A549 (cell line): ENCODE measurements around the gene MYO1H.

Experiments
- BCL3 ChIP-seq: fragments of >200 bp; sonication (Bioruptor Twin); formaldehyde crosslinking; IDR thresholded peaks from 3 replicates; pipeline ENCODE4 v1.6.1; 2016
- BHLHE40 ChIP-seq: IDR thresholded peaks from 2 replicates; pipeline ENCODE4 v1.6.1; 2012; ENCODE audit warnings: low read depth, low read length, inconsistent platforms
- CBX2 ChIP-seq: fragments of 200-600 bp; sonication (generic); IDR thresholded peaks from 2 replicates; pipeline ENCODE4 v1.6.1; 2016; ENCODE audit warnings: low read depth, mild to moderate bottlenecking, borderline replicate concordance
- CTCF ChIP-seq: fragments of >200 bp; sonication (Bioruptor Twin); formaldehyde crosslinking; IDR thresholded peaks from 3 replicates; pipeline ENCODE4 v1.5.1; 2016
- ESRRA ChIP-seq: fragments of 150-350 bp; IDR thresholded peaks from 2 replicates; pipeline ENCODE4 v1.6.1; 2014; ENCODE audit warnings: mild to moderate bottlenecking, low read length, borderline replicate concordance
- HOXA7 ChIP-seq: fragments of 250-450 bp; sonication (Bioruptor Pico); IDR thresholded peaks from 2 replicates; pipeline ENCODE4 v1.5.0; 2020; ENCODE audit warnings: mild to moderate bottlenecking, moderate library complexity
- MAX ChIP-seq: IDR thresholded peaks from 2 replicates; pipeline ENCODE4 v1.6.1; 2012
- POLR2A ChIP-seq: IDR thresholded peaks from 2 replicates; pipeline ENCODE4 v1.6.1; 2012; ENCODE audit warnings: mild to moderate bottlenecking, low read length
- REST ChIP-seq: fragments of 200-600 bp; sonication (generic); IDR thresholded peaks from 2 replicates; pipeline ENCODE4 v1.6.1; 2016; ENCODE audit warnings: antibody characterized with exemption, mild to moderate bottlenecking, moderate library complexity
- RFX5 ChIP-seq: fragments of 450-650 bp; IDR thresholded peaks from 2 replicates; pipeline ENCODE4 v1.7.1; 2014; ENCODE audit warnings: antibody characterized with exemption, mild to moderate bottlenecking, moderate library complexity
- USF2 ChIP-seq: fragments of 450-650 bp; IDR thresholded peaks from 2 replicates; pipeline ENCODE4 v1.6.1; 2014; ENCODE audit warnings: antibody characterized with exemption
- ZC3H11A ChIP-seq: fragments of 450-650 bp; IDR thresholded peaks from 2 replicates; pipeline ENCODE4 v1.6.1; 2014; ENCODE audit warnings: antibody characterized with exemption, mild to moderate bottlenecking
- ZNF302 ChIP-seq: fragments of 250-450 bp; sonication (Bioruptor Pico); IDR thresholded peaks from 2 replicates; pipeline ENCODE4 v1.9.0; 2021; ENCODE audit warnings: inconsistent platforms, mild to moderate bottlenecking, moderate library complexity

GRCh38 chr12:109463756-109464155, 116.1 kb downstream of the MYO1H start:
- no peak for TF ChIP-seq CTCF
- TF ChIP-seq POLR2A = no peak
- TF ChIP-seq REST = no peak
- no peak for TF ChIP-seq RFX5
- no peak for TF ChIP-seq USF2
- no peak for TF ChIP-seq BHLHE40
- no peak for TF ChIP-seq BCL3
- no peak for TF ChIP-seq CBX2
- no peak for TF ChIP-seq MAX
- TF ChIP-seq ESRRA = no peak
- no peak for TF ChIP-seq HOXA7 (CRISPR knock-in tag)
- TF ChIP-seq ZC3H11A = no peak
- no peak for TF ChIP-seq ZNF302
